ENCODE results near the gene MDP1.

Gene MDP1

DNA sequence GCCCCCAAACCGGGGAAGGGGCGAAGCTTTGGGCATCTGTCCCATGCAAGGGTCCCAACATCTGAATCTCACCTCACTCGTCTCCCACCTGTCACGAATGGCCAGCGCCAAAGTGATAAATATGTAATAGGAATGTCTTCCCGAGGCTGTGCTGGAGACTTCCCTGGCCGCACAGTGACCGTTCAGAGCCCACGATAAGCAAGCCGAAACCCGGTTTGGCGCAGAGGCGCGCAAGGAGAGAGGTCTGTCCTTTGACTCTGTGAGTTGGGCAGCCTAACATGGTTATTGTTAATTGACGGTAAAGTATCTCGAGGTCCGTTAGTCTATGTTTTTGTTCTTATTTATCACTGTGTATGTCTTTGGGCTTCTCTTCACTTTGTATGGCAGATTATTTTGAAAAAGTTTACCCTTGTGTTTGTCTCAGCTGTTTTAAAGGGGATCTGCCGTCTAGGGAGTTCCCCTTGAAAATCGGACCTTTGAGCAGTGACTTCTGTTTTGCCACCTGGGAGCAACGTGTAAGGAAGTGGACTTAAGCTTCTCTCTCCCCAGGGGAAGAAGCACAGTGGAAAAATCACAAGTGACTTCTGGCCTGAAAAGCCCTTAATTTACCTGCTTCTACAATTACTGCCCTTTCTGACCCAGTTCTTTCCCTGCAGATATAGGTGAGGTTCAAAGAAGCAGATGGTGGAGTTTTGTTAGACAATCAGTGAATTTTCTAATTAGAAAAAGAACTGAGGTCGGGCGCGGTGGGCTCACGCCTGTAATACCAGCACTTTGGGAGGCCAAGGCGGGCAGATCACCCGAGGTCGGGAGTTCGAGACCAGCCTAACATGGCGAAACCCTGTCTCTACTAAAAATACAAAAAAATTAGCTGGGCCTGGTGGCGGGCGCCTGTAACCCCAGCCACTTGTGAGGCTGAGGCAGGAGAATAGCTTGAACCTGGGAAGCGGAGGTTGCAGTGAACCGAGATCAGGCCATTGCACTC, 19.5 kb downstream of the MDP1 start:
- Histone ChIP-seq H4K5ac (ENCODE audit: low read length) (no peak overlapping the region), H3K9ac (ENCODE audit: low read length) (peak overlapping the region; percentile 96), H3K27me3 (ENCODE audit: insufficient read depth, low read length, poor library complexity) (no peaks in the 10 kb centered on the region), H3K18ac (ENCODE audit: low read length) (peak overlapping the region; percentile 19), H3K4me2 (ENCODE audit: low read length) (peak overlapping the region; percentile 37), H3K79me1 (ENCODE audit: low read length) (no peaks in the 10 kb centered on the region), H4K8ac (ENCODE audit: low read depth, low read length) (no peak overlapping the region), H3K36me3 (ENCODE audit: control insufficient read depth, insufficient read depth, low read length) (peaks cover 4% of the 10 kb centered on the region), H3K23ac (ENCODE audit: low read length) (no peak overlapping the region), H2BK120ac (ENCODE audit: low read depth, low read length) (no peak overlapping the region), H2BK5ac (ENCODE audit: low read length) (no peak overlapping the region), H3K27ac (ENCODE audit: low read depth, low read length) (peak overlapping the region; percentile 59), H3K4me1 (ENCODE audit: control insufficient read depth, low read depth, low read length) (no peaks in the 10 kb centered on the region), H3K4me3 (ENCODE audit: low read length) (peak overlapping the region; percentile 79), H2BK15ac (replicated peaks; ENCODE audit: low read depth) (no peak overlapping the region), H3K56ac (ENCODE audit: low read length) (peak overlapping the region; percentile 97), H3K4ac (ENCODE audit: low read depth, low read length) (peak overlapping the region; percentile 17), H3K79me2 (ENCODE audit: control insufficient read depth, insufficient read depth, low read length) (no peaks in the 10 kb centered on the region), H2AK5ac (ENCODE audit: low read length) (no peak overlapping the region)
- no CpG with 5 or more reads among the region's 33 CpGs for WGBS (ENCODE audit: extremely low coverage, insufficient coverage, low lambda C conversion rate)
- DNase-seq: peak; percentile 21

DNA sequence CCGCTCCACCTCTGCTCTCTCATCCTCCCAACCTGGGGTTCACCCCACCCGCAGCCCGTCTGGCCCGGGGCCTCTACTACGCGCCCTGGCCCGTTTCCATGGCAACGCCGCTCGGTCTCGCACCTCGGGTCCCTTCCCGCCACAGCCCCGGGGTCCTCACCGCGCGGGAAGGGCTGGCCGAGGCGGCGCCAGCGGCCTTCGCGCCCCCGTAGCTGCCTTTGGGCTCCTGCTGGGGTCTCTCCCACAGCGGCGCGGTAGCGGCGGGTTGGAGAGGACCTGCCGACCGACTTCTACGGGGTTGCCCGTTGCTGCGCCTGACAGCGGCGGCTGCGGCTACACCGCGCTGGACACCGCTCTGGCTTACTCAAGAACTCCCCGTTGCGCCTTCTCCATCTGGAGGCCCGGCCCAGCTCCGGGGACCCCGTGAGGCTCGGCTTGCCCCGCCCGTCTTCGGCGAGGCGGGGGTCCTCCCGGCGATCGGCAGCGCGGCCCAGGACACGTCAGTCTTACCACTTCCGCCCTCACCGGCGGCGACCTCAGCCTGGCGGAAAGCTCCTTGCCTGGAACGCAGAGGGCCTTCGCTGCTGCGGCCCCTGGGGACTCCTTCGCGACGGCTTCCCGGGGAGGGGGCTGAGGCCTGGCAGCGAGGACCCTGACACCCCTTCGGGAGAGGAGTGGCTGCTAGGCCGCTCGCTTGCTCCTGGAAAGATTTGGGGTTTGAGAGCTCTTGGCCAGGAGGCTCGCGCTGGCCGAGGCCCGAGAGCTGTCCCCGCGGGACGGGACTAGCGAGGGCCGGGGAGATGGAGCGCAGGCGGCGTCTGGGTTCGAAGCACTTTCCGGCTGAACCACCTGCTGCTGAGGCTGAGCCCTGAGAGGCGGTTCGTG, 20.4 kb downstream of the MDP1 start, which contains the start of gene TM9SF1:
TSS of gene TM9SF1 (minus strand) at position 256 of the 885 bp plus-strand sequence. CDS start 422 bp downstream, outside the sequence.
- no CpG with 5 or more reads among the region's 89 CpGs for WGBS (ENCODE audit: extremely low coverage, insufficient coverage, low lambda C conversion rate)
- no peak within 1 kb of the TSS for H3K23ac ChIP-seq (ENCODE audit: low read length)
- H3K4me2 ChIP-seq (ENCODE audit: low read length): peak within 1 kb of the TSS; percentile 61
- peak within 1 kb of the TSS; percentile 97 for H3K56ac ChIP-seq (ENCODE audit: low read length)
- H3K4me3 ChIP-seq (ENCODE audit: low read length): peak within 1 kb of the TSS; percentile 79
- no peak within 1 kb of the TSS for H2BK15ac ChIP-seq (replicated peaks; ENCODE audit: low read depth)
- peak within 1 kb of the TSS; percentile 15 for H2BK120ac ChIP-seq (ENCODE audit: low read depth, low read length)
- H3K27ac ChIP-seq (ENCODE audit: low read depth, low read length): peak within 1 kb of the TSS; percentile 92
- no peaks in the 10 kb centered on the region for H3K4me1 ChIP-seq (ENCODE audit: control insufficient read depth, low read depth, low read length)
- peaks cover 4% of the 10 kb centered on the region for H3K36me3 ChIP-seq (ENCODE audit: control insufficient read depth, insufficient read depth, low read length)
- H2BK5ac ChIP-seq (ENCODE audit: low read length): peak within 1 kb of the TSS; percentile 91
- peak within 1 kb of the TSS; percentile 82 for H4K8ac ChIP-seq (ENCODE audit: low read depth, low read length)
- H4K5ac ChIP-seq (ENCODE audit: low read length): no peak within 1 kb of the TSS
- H3K27me3 ChIP-seq (ENCODE audit: insufficient read depth, low read length, poor library complexity): no peaks in the 10 kb centered on the region
- no peaks in the 10 kb centered on the region for H3K79me2 ChIP-seq (ENCODE audit: control insufficient read depth, insufficient read depth, low read length)
- H3K4ac ChIP-seq (ENCODE audit: low read depth, low read length): peak within 1 kb of the TSS; percentile 66
- H2AK5ac ChIP-seq (ENCODE audit: low read length): no peak within 1 kb of the TSS
- peak within 1 kb of the TSS; percentile 96 for H3K9ac ChIP-seq (ENCODE audit: low read length)
- no peaks in the 10 kb centered on the region for H3K79me1 ChIP-seq (ENCODE audit: low read length)
- DNase-seq: peak; percentile 94
- H3K18ac ChIP-seq (ENCODE audit: low read length): peak within 1 kb of the TSS; percentile 71

DNA sequence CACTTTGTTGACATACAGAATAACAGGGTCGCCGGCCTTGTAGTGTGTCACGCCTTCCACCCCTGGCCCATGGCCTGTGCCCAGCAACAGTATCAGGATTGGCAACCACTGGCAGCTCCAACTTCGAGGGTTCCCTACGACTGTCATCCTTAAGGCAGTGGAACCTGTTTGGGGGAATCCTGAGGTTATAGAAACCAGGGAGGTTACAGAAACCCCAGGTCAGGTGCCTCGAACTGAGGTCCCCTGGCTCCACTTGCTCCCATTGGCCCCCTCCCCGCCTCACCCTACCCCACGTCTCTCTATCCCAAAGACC, 21.0 kb downstream of the MDP1 start:
- H3K4me3 ChIP-seq (ENCODE audit: low read length): peak overlapping the region; percentile 64
- H3K18ac ChIP-seq (ENCODE audit: low read length): peak overlapping the region; percentile 71
- no peak overlapping the region for H4K5ac ChIP-seq (ENCODE audit: low read length)
- H3K23ac ChIP-seq (ENCODE audit: low read length): no peak overlapping the region
- H3K36me3 ChIP-seq (ENCODE audit: control insufficient read depth, insufficient read depth, low read length): peaks cover 4% of the 10 kb centered on the region
- peak overlapping the region; percentile 92 for H3K27ac ChIP-seq (ENCODE audit: low read depth, low read length)
- no peaks in the 10 kb centered on the region for H3K4me1 ChIP-seq (ENCODE audit: control insufficient read depth, low read depth, low read length)
- no peaks in the 10 kb centered on the region for H3K79me2 ChIP-seq (ENCODE audit: control insufficient read depth, insufficient read depth, low read length)
- no peak for DNase-seq
- peak overlapping the region; percentile 96 for H3K9ac ChIP-seq (ENCODE audit: low read length)
- H2BK120ac ChIP-seq (ENCODE audit: low read depth, low read length): no peak overlapping the region
- peak overlapping the region; percentile 61 for H3K4me2 ChIP-seq (ENCODE audit: low read length)
- no peaks in the 10 kb centered on the region for H3K79me1 ChIP-seq (ENCODE audit: low read length)
- no peaks in the 10 kb centered on the region for H3K27me3 ChIP-seq (ENCODE audit: insufficient read depth, low read length, poor library complexity)
- H4K8ac ChIP-seq (ENCODE audit: low read depth, low read length): peak overlapping the region; percentile 41
- no peak overlapping the region for H2BK15ac ChIP-seq (replicated peaks; ENCODE audit: low read depth)
- no peak overlapping the region for H2AK5ac ChIP-seq (ENCODE audit: low read length)
- H3K56ac ChIP-seq (ENCODE audit: low read length): peak overlapping the region; percentile 97
- no peak overlapping the region for H2BK5ac ChIP-seq (ENCODE audit: low read length)
- no CpG with 5 or more reads among the region's 8 CpGs for WGBS (ENCODE audit: extremely low coverage, insufficient coverage, low lambda C conversion rate)
- peak overlapping the region; percentile 66 for H3K4ac ChIP-seq (ENCODE audit: low read depth, low read length)

DNA sequence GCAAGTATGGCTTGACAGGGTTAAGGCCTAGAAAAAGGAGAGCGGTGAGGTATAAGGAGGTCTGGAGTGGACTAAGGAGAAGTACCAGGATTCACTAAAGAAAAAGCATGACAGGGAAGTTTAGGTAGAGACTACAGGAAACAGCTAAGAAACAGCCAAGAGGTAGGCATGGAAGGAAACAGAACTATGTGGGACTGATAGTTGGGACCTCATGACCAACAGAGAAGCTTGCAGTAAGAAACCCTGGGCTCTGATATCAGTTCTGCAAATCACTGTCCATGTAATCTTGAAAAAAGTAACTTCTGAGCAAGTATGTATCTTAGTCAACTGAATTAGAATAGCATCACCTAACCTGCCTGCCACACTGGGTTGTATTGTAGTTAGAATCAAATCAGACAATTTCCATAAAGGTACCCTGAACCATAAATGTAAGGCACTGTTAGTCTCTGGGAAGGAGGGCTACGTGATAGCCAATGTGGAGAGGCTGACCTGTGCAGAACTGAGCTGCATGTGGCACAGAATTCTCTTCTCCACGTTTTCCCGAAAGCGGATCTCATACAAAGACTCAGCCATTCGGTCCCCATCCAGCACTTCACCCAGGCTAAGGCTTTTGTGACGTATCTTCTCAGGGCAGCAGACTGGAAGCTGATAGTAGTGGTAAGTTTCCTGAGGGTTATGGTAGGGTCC, 21.5 kb downstream of the MDP1 start:
- Histone ChIP-seq H2BK120ac (ENCODE audit: low read depth, low read length) (no peak overlapping the region), H2BK15ac (replicated peaks; ENCODE audit: low read depth) (no peak overlapping the region), H2AK5ac (ENCODE audit: low read length) (no peak overlapping the region), H3K27me3 (ENCODE audit: insufficient read depth, low read length, poor library complexity) (no peaks in the 10 kb centered on the region), H3K23ac (ENCODE audit: low read length) (no peak overlapping the region), H3K79me2 (ENCODE audit: control insufficient read depth, insufficient read depth, low read length) (no peaks in the 10 kb centered on the region), H3K4ac (ENCODE audit: low read depth, low read length) (peak overlapping the region; percentile 66), H4K8ac (ENCODE audit: low read depth, low read length) (no peak overlapping the region), H3K4me3 (ENCODE audit: low read length) (no peak overlapping the region), H3K4me1 (ENCODE audit: control insufficient read depth, low read depth, low read length) (no peaks in the 10 kb centered on the region), H4K5ac (ENCODE audit: low read length) (no peak overlapping the region), H2BK5ac (ENCODE audit: low read length) (no peak overlapping the region), H3K36me3 (ENCODE audit: control insufficient read depth, insufficient read depth, low read length) (peaks cover 4% of the 10 kb centered on the region), H3K4me2 (ENCODE audit: low read length) (peak overlapping the region; percentile 61), H3K27ac (ENCODE audit: low read depth, low read length) (no peak overlapping the region), H3K56ac (ENCODE audit: low read length) (peak overlapping the region; percentile 97), H3K9ac (ENCODE audit: low read length) (peak overlapping the region; percentile 96), H3K18ac (ENCODE audit: low read length) (no peak overlapping the region), H3K79me1 (ENCODE audit: low read length) (no peaks in the 10 kb centered on the region)
- no CpG with 5 or more reads among the region's 7 CpGs for WGBS (ENCODE audit: extremely low coverage, insufficient coverage, low lambda C conversion rate)
- no peak for DNase-seq

DNA sequence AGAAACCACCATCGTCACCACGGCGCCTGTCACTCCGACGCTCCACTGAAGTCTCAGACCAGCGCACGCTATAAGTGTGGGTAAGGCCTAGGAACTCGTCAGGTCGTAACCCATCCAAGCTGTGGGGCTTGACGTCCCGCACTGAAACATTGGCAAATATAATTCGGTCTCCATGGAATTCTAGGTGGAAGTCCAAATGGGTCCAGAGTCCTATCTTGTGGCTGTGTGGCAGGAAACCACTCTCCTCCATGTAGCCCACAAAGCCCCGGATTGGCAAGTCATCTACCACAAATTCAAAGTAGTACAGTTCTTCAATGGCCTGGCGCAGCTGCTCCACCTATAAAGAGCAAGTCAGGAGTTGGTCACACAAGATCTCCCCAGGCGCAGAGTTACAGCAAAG, 22.9 kb downstream of the MDP1 start:
- H3K4ac ChIP-seq (ENCODE audit: low read depth, low read length): no peak overlapping the region
- peaks cover 1% of the 10 kb centered on the region for H3K79me1 ChIP-seq (ENCODE audit: low read length)
- H3K9ac ChIP-seq (ENCODE audit: low read length): no peak overlapping the region
- no peak overlapping the region for H2BK15ac ChIP-seq (replicated peaks; ENCODE audit: low read depth)
- peaks cover 4% of the 10 kb centered on the region for H3K36me3 ChIP-seq (ENCODE audit: control insufficient read depth, insufficient read depth, low read length)
- H3K27me3 ChIP-seq (ENCODE audit: insufficient read depth, low read length, poor library complexity): no peaks in the 10 kb centered on the region
- H3K56ac ChIP-seq (ENCODE audit: low read length): no peak overlapping the region
- no CpG with 5 or more reads among the region's 15 CpGs for WGBS (ENCODE audit: extremely low coverage, insufficient coverage, low lambda C conversion rate)
- H3K27ac ChIP-seq (ENCODE audit: low read depth, low read length): no peak overlapping the region
- DNase-seq: no peak
- no peak overlapping the region for H2AK5ac ChIP-seq (ENCODE audit: low read length)
- H3K4me3 ChIP-seq (ENCODE audit: low read length): no peak overlapping the region
- no peak overlapping the region for H4K5ac ChIP-seq (ENCODE audit: low read length)
- no peak overlapping the region for H3K18ac ChIP-seq (ENCODE audit: low read length)
- peaks cover 2% of the 10 kb centered on the region for H3K79me2 ChIP-seq (ENCODE audit: control insufficient read depth, insufficient read depth, low read length)
- H3K4me1 ChIP-seq (ENCODE audit: control insufficient read depth, low read depth, low read length): peaks cover 2% of the 10 kb centered on the region
- no peak overlapping the region for H4K8ac ChIP-seq (ENCODE audit: low read depth, low read length)
- H3K23ac ChIP-seq (ENCODE audit: low read length): no peak overlapping the region
- H2BK5ac ChIP-seq (ENCODE audit: low read length): no peak overlapping the region
- H3K4me2 ChIP-seq (ENCODE audit: low read length): no peak overlapping the region
- no peak overlapping the region for H2BK120ac ChIP-seq (ENCODE audit: low read depth, low read length)
